ENCODE measurements around the gene USP53.
A peak's percentile ranks its signal among the peaks of the same experiment; 100 is the strongest.
"Not testable (repeated sequence)": the region's sequence is repeated elsewhere in the genome, so short reads cannot be mapped to it uniquely, and the experiment has no call there.

The USP53 gene

GRCh38 chr4:119271361-119272085 lies 59.0 kb downstream of the USP53 start:
- DNase-seq (ENCODE audit: low read depth in 2 of 2) = no peak

- DNase-seq (ENCODE audit: low read depth in 2 of 2) = not testable (repeated sequence)
Observed at GRCh38 chr4:119279541-119279940, 67.0 kb downstream of the USP53 start.

DNA sequence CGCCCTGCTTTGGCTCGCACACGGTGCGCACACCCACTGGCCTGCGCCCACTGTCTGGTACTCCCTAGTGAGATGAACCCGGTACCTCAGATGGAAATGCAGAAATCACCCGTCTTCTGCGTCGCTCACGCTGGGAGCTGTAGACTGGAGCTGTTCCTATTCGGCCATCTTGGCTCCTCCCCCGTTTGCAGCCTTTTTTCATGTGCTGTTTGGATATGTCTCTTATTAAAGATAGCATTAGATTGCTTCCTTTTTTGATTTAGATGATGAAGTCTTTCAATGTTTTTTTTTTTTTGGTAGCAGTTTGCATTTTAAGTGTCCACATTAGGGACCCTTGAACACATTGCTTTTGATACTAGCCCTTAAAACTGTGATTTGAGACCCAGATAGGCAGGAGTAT lies 67.4 kb downstream of the USP53 start:
- DNase-seq (ENCODE audit: low read depth in 2 of 2) = not testable (repeated sequence)

GRCh38 chr4:119281393-119281792 lies 68.9 kb downstream of the USP53 start:
- no peak for DNase-seq (ENCODE audit: low read depth in 2 of 2)

DNA sequence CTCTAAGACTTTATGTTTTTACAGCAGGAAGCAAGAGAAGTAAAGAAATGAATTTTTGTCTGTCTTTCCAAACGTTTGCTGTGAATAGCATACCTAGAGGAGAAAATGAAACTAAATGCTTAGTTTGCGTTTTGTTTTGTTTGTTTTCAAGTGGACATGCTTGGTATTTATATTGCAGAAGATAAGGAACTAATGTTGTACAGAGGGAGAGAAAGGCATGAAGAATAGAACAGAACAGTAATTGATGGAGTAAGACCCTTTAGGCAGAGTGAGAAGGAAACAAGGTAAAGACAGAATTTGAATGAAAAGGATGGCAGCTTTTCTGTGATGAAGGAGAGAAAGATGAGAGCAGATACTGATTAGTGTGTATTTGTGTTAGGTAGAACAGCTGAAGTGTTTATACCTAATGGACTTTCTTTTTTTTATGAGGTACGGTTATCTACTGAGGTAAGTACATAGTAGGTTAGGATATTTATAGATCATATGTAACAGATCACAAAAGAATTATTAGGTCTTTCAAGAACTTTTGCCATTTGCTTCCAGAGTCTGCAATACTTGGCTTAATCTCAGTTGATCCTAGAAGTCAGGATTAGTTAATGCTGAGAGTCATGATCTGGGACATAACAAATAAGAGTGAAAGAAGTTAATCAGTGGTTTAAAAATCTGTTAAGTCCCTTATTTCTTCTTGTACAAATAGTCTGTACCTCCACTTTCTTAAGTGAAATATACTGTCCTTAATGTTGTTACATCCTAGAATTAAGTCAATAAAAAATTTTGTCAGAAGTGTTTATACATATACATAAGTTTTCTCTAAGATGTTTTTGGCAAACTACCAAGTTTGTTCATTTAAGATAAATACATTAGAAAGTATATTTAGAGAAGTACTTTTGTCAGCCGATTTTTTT lies 72.6 kb downstream of the USP53 start:
- DNase-seq (ENCODE audit: low read depth in 2 of 2) = no peak

GRCh38 chr4:119286377-119287002 lies 74.0 kb downstream of the USP53 start:
- no peak for DNase-seq (ENCODE audit: low read depth in 2 of 2)

- DNase-seq (ENCODE audit: low read depth in 2 of 2) = no peak
Observed at GRCh38 chr4:119289313-119289712, 76.8 kb downstream of the USP53 start.

GRCh38 chr4:119290598-119290997 lies 78.1 kb downstream of the USP53 start:
- no peak for DNase-seq (ENCODE audit: low read depth in 2 of 2)

GRCh38 chr4:119296356-119296755 lies 83.8 kb downstream of the USP53 start:
- DNase-seq (ENCODE audit: low read depth in 2 of 2) = no peak

DNA sequence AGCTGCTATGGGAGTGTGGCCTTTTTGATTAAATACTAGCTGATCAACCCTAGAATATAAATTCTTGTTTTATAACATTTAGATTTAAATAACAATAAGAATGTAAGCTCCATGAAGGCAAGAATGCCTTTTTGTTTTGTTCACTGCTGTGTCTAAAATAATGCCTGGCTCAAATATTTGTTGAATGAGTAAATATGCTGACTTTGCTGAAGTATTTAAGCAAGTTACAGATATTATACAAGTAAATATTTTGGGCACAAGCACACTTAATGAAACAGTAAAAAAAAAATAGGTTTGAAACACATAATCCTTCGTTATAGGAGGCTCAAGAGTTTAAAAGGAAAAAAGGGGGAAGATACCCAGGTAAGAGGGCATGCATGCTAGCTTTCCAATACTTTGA lies 85.3 kb downstream of the USP53 start:
- DNase-seq (ENCODE audit: low read depth in 2 of 2) = no peak

DNA sequence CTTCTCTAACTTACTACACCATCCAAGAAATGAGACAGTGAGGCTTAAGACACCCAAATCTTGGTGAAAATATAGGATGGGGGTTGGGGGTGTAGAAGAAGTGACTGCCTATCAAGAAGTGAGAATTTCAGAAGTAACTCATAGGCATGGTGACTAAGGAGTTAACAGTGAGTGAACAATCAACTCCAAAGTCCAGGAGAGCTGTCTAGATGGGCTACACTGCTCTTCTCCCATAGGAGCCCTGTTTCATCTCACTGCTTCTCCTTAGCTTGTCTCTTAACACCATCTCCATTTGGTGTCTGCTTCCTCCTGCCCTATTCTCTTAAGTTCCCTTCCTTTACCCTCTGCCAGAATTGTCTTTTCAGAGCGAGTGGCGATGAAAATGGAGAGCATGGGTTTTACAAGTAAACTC lies 86.8 kb downstream of the USP53 start:
- no peak for DNase-seq (ENCODE audit: low read depth in 2 of 2)

- DNase-seq (ENCODE audit: low read depth in 2 of 2) = no peak
Observed at GRCh38 chr4:119299741-119300100, 87.2 kb downstream of the USP53 start.

- peak; percentile 87 to 89 for DNase-seq (ENCODE audit: low read depth in 2 of 2)
Observed at GRCh38 chr4:119300101-119300978, 87.8 kb downstream of the USP53 start.

DNA sequence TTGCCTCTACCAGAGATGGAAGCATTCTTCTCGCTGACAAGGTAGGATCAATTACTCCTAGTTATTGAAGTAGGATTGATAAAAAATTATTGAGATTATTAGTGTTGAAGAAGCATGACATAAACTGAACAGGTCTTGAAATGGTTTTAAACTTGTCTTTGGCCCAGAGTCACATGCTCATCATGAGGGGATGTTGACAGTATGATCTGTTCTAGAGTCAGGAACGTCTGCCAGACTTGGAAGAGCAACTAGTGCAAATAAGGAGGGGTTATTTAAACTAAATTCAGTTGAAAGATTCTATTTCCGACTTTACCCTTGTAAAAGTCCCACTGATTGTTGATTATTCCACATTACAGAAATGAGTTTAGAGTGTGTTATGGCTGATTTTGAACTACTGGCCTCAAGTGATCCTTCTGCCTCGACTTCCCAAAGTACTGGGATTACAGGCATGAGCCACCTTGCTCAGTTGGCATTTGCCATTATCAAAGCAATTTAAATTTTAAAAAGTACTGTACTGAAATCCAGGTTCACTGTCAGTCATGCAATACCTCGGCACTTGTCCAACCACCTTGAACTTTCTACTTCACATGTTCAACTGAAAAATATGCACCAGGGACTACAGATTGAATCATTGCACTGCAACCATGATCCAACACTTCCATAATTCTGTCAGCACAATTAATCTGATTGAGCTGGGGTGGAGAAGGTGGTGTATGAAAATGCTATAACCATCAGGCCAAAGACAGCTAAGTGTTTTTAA lies 89.7 kb downstream of the USP53 start:
- no peak for DNase-seq (ENCODE audit: low read depth in 2 of 2)

GRCh38 chr4:119303587-119304305 lies 91.2 kb downstream of the USP53 start:
- no peak for DNase-seq (ENCODE audit: low read depth in 2 of 2)

GRCh38 chr4:119304431-119304830 lies 91.9 kb downstream of the USP53 start:
- no peak for DNase-seq (ENCODE audit: low read depth in 2 of 2)

- no peak for DNase-seq (ENCODE audit: low read depth in 2 of 2)
Observed at GRCh38 chr4:119307606-119308005, 95.1 kb downstream of the USP53 start.

DNA sequence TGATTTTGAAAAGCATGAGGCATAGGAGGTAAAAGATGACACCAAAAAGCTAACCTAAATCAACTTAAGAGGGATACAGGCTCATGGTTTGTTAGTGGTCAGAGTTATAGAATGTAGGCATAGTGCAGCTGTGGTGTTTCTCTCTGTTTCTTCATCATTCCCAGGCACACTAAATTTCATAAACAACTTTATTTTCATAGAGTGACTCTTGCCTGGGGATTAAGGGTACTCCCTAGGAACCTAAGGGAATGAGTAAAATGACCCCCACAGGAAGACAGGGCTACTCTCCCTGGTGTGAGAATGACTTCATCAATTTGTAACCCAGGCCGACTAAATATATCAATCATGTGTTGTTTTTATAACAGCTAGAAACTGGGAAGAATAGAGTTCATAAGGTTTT lies 98.3 kb downstream of the USP53 start:
- no peak for DNase-seq (ENCODE audit: low read depth in 2 of 2)

- no peak for DNase-seq (ENCODE audit: low read depth in 2 of 2)
Observed at GRCh38 chr4:119313237-119313636, 100.7 kb downstream of the USP53 start.

GRCh38 chr4:119314356-119314755 lies 101.8 kb downstream of the USP53 start:
- DNase-seq (ENCODE audit: low read depth in 2 of 2) = no peak
